Astrocyte of the spinal cord (primary cell): ENCODE results near the gene HTT.

Experiments used
- DNase-seq: peaks from one replicate; pipeline ENCODE4 v3.0.0; 2011; ENCODE audit warnings: low read depth, low spot score
- H3K4me3 ChIP-seq: 2 replicates; pipeline ENCODE4 v1.5.1; 2011; ENCODE audit warnings: low read depth, mild to moderate bottlenecking, low read length, moderate library complexity
- in situ Hi-C: cut with HindIII; loops from 2 replicates; pipeline ENCODE4 v1.10.0; 2017; ENCODE audit warnings: low sequenced_read_pairs
- TF ChIP-seq, protein P1 (sequence below): IDR thresholded peaks from 2 replicates; pipeline ENCODE4 v1.5.1; 2012; ENCODE audit warnings: low read depth, mild to moderate bottlenecking, low read length, inconsistent platforms

Gene HTT

GRCh38 chr4:3176367-3177229, 102.1 kb downstream of the HTT start:
- TF ChIP-seq, protein P1, sequence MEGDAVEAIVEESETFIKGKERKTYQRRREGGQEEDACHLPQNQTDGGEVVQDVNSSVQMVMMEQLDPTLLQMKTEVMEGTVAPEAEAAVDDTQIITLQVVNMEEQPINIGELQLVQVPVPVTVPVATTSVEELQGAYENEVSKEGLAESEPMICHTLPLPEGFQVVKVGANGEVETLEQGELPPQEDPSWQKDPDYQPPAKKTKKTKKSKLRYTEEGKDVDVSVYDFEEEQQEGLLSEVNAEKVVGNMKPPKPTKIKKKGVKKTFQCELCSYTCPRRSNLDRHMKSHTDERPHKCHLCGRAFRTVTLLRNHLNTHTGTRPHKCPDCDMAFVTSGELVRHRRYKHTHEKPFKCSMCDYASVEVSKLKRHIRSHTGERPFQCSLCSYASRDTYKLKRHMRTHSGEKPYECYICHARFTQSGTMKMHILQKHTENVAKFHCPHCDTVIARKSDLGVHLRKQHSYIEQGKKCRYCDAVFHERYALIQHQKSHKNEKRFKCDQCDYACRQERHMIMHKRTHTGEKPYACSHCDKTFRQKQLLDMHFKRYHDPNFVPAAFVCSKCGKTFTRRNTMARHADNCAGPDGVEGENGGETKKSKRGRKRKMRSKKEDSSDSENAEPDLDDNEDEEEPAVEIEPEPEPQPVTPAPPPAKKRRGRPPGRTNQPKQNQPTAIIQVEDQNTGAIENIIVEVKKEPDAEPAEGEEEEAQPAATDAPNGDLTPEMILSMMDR: no peak
- in situ Hi-C loops: no loop called here
- H3K4me3 ChIP-seq: no peak overlapping the region
- DNase-seq: no peak

- in situ Hi-C loops: no loop called here
- TF ChIP-seq, protein P1: no peak
- no peak for DNase-seq
- no peak overlapping the region for H3K4me3 ChIP-seq
Observed at GRCh38 chr4:3177426-3177825, 102.9 kb downstream of the HTT start.

- DNase-seq: no peak
- TF ChIP-seq, protein P1: no peak
- no peak overlapping the region for H3K4me3 ChIP-seq
- in situ Hi-C loops: no loop called here
Observed at GRCh38 chr4:3177905-3178304, 103.4 kb downstream of the HTT start.

DNA sequence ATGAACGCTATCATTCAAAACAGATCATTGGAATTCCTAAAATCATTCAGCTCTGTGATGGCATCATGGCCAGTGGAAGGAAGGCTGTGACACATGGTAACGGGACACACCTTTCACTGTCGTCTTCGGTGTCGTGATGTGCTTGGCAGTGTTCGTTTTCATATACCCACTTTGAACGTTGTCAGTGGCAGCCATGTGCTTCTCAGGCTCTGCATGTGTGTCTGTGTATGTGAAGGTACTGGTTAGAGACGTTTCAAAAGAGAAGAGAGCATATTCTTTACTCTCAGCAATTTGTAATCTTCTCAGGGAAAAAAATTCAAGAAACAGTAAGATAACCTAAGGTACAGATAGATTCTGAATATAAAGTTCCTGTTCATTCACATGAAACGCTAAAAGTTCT, 103.9 kb downstream of the HTT start:
- no peak overlapping the region for H3K4me3 ChIP-seq
- TF ChIP-seq, protein P1: no peak
- in situ Hi-C loops: no loop called here
- no peak for DNase-seq

DNA sequence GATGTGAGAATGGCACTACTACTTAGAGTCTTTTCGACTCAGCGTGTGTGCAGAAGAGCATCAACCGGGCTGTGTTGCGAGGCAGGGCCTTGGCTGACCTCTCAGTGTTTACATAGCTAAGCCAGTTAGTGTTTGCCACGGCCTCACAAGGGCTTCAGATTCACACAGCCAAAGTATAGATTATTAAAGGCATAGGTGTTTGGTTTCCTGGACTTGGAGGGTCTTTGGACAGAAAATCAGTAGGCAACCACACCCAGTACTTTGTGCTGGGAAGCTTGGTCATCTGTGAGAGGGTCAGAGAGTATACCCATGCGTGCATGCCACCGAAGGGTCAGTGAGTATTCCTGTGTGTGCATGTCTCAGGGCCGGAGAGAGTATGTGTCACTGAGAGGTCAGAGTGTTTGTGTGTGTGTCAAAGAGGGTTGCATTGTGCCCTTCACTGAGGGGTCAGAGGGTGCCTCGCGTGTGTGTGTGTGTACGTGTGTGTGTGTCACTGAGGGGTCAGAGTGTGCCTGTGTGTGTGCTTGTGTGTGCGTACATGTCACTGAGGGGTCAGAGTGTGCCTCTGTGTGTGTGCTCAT, 104.7 kb downstream of the HTT start:
- TF ChIP-seq, protein P1: no peak
- DNase-seq: no peak
- in situ Hi-C loops: no loop called here
- H3K4me3 ChIP-seq: no peak overlapping the region

DNA sequence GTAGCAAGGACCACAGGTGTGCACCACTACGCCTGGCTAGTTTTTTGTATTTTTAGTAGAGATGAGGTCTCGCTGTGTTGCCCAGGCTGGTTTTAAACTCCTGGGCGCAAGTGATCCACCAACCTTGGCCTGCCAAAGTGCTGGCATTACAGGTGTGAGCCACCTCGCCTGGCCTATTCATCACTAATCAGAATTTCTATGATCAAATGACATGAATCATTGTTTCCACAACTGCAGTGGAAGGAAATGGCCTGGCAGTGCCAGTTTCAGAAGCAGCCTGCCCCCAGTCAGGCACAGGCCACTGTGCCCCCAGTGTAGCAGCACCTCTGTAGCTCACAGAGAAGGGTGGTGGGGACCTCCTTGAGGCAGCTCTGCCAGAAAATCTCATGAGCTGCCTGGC, 108.5 kb downstream of the HTT start:
- no peak for DNase-seq
- TF ChIP-seq, protein P1: no peak

More for the DNA sequence above, 108.5 kb downstream of the HTT start:
- no peak overlapping the region for H3K4me3 ChIP-seq
- in situ Hi-C loops: no loop called here
